ENCODE measurements around the gene ZBTB8OS.

ZBTB8OS gene

GRCh38 chr1:32619701-32620485 is 30.5 kb downstream of the ZBTB8OS start:
- CTCF ChIA-PET = interaction anchor here (0.6 to 1.5 kb wide), 8 partner anchors 7 to 218 kb away, joined by 3 to 9 read pairs (median 4); no protein-coding TSS in a partner anchor
- no peak overlapping the region for H3K27ac ChIP-seq (ENCODE audit: extremely low read depth, low read depth, low read length)
- POLR2A ChIA-PET = no interaction called here
- H3K36me3 ChIP-seq (ENCODE audit: control insufficient read depth in 2 of 2, insufficient read depth in 1 of 2, low read length in 2 of 2) = peaks cover 0 to 36% of the 10 kb centered on the region in 2 experiments; a peak in 2 of 3 replicates
- no peaks in the 10 kb centered on the region for H3K9me3 ChIP-seq (ENCODE audit: control insufficient read depth, insufficient read depth, low read depth, low read length)
- H3K4me1 ChIP-seq (ENCODE audit: control insufficient read depth, insufficient read depth, low read length) = no peaks in the 10 kb centered on the region
- no peak overlapping the region for H3K4me3 ChIP-seq (ENCODE audit: low read depth, low read length)
- TF ChIP-seq ZBTB7A (tag by site-specific recombination; IDR thresholded peaks at IDR 0.05; ENCODE audit: low read depth) (no peak), ZSCAN16 (tag by site-specific recombination; IDR thresholded peaks at IDR 0.05) (no peak), ZFHX2 (tag by site-specific recombination; conservative IDR thresholded peaks at IDR 0.05) (no peak), FEZF1 (tag by site-specific recombination; IDR thresholded peaks at IDR 0.05) (no peak), ZNF140 (tag by site-specific recombination; IDR thresholded peaks at IDR 0.05) (no peak), ZNF514 (tag by site-specific recombination; IDR thresholded peaks at IDR 0.05) (no peak), ZNF549 (tag by site-specific recombination; IDR thresholded peaks at IDR 0.05) (no peak), BCL6B (tag by site-specific recombination; IDR thresholded peaks at IDR 0.05) (no peak), HOXD13 (CRISPR knock-in tag; IDR thresholded peaks at IDR 0.05; ENCODE audit: borderline replicate concordance) (no peak), SP2 (tag by site-specific recombination; IDR thresholded peaks at IDR 0.05) (no peak)
- TF ChIP-seq, protein P1, sequence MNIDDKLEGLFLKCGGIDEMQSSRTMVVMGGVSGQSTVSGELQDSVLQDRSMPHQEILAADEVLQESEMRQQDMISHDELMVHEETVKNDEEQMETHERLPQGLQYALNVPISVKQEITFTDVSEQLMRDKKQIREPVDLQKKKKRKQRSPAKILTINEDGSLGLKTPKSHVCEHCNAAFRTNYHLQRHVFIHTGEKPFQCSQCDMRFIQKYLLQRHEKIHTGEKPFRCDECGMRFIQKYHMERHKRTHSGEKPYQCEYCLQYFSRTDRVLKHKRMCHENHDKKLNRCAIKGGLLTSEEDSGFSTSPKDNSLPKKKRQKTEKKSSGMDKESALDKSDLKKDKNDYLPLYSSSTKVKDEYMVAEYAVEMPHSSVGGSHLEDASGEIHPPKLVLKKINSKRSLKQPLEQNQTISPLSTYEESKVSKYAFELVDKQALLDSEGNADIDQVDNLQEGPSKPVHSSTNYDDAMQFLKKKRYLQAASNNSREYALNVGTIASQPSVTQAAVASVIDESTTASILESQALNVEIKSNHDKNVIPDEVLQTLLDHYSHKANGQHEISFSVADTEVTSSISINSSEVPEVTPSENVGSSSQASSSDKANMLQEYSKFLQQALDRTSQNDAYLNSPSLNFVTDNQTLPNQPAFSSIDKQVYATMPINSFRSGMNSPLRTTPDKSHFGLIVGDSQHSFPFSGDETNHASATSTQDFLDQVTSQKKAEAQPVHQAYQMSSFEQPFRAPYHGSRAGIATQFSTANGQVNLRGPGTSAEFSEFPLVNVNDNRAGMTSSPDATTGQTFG (tag by site-specific recombination; IDR thresholded peaks at IDR 0.05; ENCODE audit: borderline replicate concordance) = no peak
- TF ChIP-seq, protein P2, sequence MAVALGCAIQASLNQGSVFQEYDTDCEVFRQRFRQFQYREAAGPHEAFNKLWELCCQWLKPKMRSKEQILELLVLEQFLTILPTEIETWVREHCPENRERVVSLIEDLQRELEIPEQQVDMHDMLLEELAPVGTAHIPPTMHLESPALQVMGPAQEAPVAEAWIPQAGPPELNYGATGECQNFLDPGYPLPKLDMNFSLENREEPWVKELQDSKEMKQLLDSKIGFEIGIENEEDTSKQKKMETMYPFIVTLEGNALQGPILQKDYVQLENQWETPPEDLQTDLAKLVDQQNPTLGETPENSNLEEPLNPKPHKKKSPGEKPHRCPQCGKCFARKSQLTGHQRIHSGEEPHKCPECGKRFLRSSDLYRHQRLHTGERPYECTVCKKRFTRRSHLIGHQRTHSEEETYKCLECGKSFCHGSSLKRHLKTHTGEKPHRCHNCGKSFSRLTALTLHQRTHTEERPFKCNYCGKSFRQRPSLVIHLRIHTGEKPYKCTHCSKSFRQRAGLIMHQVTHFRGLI (tag by site-specific recombination; IDR thresholded peaks at IDR 0.05) = no peak
- TF ChIP-seq, protein P3, sequence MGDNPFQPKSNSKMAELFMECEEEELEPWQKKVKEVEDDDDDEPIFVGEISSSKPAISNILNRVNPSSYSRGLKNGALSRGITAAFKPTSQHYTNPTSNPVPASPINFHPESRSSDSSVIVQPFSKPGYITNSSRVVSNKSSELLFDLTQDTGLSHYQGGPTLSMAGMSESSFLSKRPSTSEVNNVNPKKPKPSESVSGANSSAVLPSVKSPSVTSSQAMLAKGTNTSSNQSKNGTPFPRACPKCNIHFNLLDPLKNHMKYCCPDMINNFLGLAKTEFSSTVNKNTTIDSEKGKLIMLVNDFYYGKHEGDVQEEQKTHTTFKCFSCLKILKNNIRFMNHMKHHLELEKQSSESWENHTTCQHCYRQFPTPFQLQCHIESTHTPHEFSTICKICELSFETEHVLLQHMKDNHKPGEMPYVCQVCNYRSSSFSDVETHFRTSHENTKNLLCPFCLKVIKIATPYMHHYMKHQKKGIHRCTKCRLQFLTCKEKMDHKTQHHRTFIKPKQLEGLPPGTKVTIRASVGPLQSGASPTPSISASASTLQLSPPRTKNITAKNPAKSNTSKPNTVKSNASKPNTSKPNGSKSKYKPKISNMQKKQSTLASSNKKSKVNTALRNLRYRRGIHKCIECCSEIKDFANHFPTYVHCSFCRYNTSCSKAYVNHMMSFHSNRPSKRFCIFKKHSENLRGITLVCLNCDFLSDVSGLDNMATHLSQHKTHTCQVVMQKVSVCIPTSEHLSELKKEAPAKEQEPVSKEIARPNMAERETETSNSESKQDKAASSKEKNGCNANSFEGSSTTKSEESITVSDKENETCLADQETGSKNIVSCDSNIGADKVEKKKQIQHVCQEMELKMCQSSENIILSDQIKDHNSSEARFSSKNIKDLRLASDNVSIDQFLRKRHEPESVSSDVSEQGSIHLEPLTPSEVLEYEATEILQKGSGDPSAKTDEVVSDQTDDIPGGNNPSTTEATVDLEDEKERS (tag by site-specific recombination; IDR thresholded peaks at IDR 0.05) = no peak

- ChIA-PET CTCF (interaction anchor here (1.5 kb wide), 1 partner anchor 98 kb away, joined by 9 read pairs; no protein-coding TSS in a partner anchor), POLR2A (no interaction called here)
- Histone ChIP-seq H3K9me3 (ENCODE audit: control insufficient read depth, insufficient read depth, low read depth, low read length) (no peaks in the 10 kb centered on the region), H3K4me1 (ENCODE audit: control insufficient read depth, insufficient read depth, low read length) (no peaks in the 10 kb centered on the region), H3K27ac (ENCODE audit: extremely low read depth, low read depth, low read length) (no peak overlapping the region), H3K4me3 (ENCODE audit: low read depth, low read length) (no peak overlapping the region), H3K36me3 (ENCODE audit: control insufficient read depth in 2 of 2, insufficient read depth in 1 of 2, low read length in 2 of 2) (peaks cover 0 to 29% of the 10 kb centered on the region in 2 experiments; a peak in 2 of 3 replicates)
- TF ChIP-seq ZNF433 (tag by site-specific recombination; IDR thresholded peaks at IDR 0.05; ENCODE audit: low read depth) (no peak), ZNF202 (tag by site-specific recombination; IDR thresholded peaks at IDR 0.05; ENCODE audit: borderline replicate concordance) (no peak), ZNF660 (tag by site-specific recombination; IDR thresholded peaks at IDR 0.05) (no peak), ZNF704 (tag by site-specific recombination; IDR thresholded peaks at IDR 0.05) (no peak)
- TF ChIP-seq, protein P4, sequence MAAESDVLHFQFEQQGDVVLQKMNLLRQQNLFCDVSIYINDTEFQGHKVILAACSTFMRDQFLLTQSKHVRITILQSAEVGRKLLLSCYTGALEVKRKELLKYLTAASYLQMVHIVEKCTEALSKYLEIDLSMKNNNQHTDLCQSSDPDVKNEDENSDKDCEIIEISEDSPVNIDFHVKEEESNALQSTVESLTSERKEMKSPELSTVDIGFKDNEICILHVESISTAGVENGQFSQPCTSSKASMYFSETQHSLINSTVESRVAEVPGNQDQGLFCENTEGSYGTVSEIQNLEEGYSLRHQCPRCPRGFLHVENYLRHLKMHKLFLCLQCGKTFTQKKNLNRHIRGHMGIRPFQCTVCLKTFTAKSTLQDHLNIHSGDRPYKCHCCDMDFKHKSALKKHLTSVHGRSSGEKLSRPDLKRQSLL (tag by site-specific recombination; IDR thresholded peaks at IDR 0.05) = no peak
- TF ChIP-seq, protein P5, sequence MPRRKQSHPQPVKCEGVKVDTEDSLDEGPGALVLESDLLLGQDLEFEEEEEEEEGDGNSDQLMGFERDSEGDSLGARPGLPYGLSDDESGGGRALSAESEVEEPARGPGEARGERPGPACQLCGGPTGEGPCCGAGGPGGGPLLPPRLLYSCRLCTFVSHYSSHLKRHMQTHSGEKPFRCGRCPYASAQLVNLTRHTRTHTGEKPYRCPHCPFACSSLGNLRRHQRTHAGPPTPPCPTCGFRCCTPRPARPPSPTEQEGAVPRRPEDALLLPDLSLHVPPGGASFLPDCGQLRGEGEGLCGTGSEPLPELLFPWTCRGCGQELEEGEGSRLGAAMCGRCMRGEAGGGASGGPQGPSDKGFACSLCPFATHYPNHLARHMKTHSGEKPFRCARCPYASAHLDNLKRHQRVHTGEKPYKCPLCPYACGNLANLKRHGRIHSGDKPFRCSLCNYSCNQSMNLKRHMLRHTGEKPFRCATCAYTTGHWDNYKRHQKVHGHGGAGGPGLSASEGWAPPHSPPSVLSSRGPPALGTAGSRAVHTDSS (tag by site-specific recombination; IDR thresholded peaks at IDR 0.05) = no peak
Measured at GRCh38 chr1:32618673-32619221, 31.6 kb downstream of the ZBTB8OS start.
